ENCODE data around the gene NLRC5. TPM values are rescaled to one million over a fixed set of nuclear protein-coding genes. Genes with fewer than 3 reads are reported as not detected.

Gene NLRC5
- total RNA-seq, 3 donors from 2014 or later, result 110 to 127 (median 113) TPM

- peak; percentile 68 for ATAC-seq
- intact Hi-C loops (cut with DNase I, micrococcal nuclease), result no loop called here
- no peak overlapping the region for H3K4me3 ChIP-seq
These were observed 52.1 kb downstream of the NLRC5 start for GRCh38 chr16:57041182-57042156.

GRCh38 chr16:57042157-57043111, 53.1 kb downstream of the NLRC5 start:
- intact Hi-C loops (cut with DNase I, micrococcal nuclease), result no loop called here
- no peaks in the 10 kb centered on the region for H3K36me3 ChIP-seq (ENCODE audit: low read depth)
- no peak overlapping the region for H3K4me3 ChIP-seq
- peak; percentile 53 for ATAC-seq
- no peaks in the 10 kb centered on the region for H3K9me3 ChIP-seq
- no peak for DNase-seq
- TF ChIP-seq CTCF (IDR thresholded peaks at IDR 0.05), result no peak
- H3K4me1 ChIP-seq (ENCODE audit: low read depth), result peaks cover 4% of the 10 kb centered on the region

More at GRCh38 chr16:57041182-57042156, 52.1 kb downstream of the NLRC5 start:
- DNase-seq, result peak; percentile 50 to 77 (median 50)
- peaks cover 4% of the 10 kb centered on the region for H3K4me1 ChIP-seq (ENCODE audit: low read depth)
- TF ChIP-seq CTCF (IDR thresholded peaks at IDR 0.05), result no peak
- H3K9me3 ChIP-seq, result no peaks in the 10 kb centered on the region
- no peaks in the 10 kb centered on the region for H3K36me3 ChIP-seq (ENCODE audit: low read depth)

- Histone ChIP-seq H3K36me3 (ENCODE audit: low read depth) (no peaks in the 10 kb centered on the region), H3K4me3 (no peak overlapping the region), H3K9me3 (no peaks in the 10 kb centered on the region), H3K4me1 (ENCODE audit: low read depth) (peaks cover 4% of the 10 kb centered on the region)
- ATAC-seq, result no peak
- intact Hi-C loops (cut with DNase I, micrococcal nuclease), result no loop called here
- no peak for TF ChIP-seq CTCF (IDR thresholded peaks at IDR 0.05)
- no peak for DNase-seq
These were observed 53.9 kb downstream of the NLRC5 start for GRCh38 chr16:57043248-57043647.

- no peaks in the 10 kb centered on the region for H3K9me3 ChIP-seq
- H3K4me3 ChIP-seq, result no peak overlapping the region
- no peaks in the 10 kb centered on the region for H3K4me1 ChIP-seq (ENCODE audit: low read depth)
- no peaks in the 10 kb centered on the region for H3K36me3 ChIP-seq (ENCODE audit: low read depth)
- ATAC-seq (no peak), DNase-seq (no peak)
- no peak for TF ChIP-seq CTCF (IDR thresholded peaks at IDR 0.05)
- intact Hi-C loops (cut with DNase I, micrococcal nuclease), result no loop called here
These were observed 55.8 kb downstream of the NLRC5 start for GRCh38 chr16:57044931-57045693.
